Measurements from ENCODE around the gene SEPTIN2.

Gene SEPTIN2

DNA sequence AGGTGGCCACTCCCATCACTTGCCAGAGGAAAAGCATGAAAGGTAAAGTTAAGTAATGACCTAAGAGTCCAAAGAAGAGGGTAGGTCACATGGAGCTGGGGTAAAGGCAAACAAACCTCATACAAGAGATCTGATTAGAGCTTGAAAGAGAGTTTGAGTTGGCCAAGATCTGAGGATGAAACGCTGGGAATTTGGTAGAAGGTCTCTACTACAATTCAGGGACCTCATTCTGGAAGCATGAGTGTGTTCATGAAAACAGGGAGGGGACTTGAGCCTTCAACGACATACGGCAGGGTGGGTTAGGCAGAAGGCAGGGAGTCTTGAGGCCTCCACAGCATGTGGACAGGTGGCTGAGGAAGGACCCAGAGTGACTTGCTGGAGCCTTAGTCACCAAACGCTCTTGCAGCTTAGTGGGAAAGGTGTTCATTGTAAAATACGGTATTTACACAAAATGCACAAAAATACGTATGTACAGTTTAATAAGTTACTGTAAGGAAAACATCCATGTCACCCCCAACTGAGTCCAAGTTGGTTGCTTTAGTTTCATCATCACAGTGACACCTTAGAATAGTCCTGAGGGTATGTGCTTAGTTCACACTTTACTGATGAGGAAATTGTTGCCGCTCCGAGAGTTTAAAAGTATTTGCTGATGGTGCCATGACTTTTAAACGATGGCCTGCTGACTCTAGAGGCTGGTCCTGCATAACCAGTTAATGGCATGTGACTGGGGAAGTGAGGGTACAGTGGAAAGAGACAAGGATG lies 35.3 kb downstream of the SEPTIN2 start:
- H3K4me3 ChIP-seq (replicated peaks; ENCODE audit: low read depth, low read length) = no peak overlapping the region
- no peak for DNase-seq (ENCODE audit: low read depth)
- TF ChIP-seq, protein P1, sequence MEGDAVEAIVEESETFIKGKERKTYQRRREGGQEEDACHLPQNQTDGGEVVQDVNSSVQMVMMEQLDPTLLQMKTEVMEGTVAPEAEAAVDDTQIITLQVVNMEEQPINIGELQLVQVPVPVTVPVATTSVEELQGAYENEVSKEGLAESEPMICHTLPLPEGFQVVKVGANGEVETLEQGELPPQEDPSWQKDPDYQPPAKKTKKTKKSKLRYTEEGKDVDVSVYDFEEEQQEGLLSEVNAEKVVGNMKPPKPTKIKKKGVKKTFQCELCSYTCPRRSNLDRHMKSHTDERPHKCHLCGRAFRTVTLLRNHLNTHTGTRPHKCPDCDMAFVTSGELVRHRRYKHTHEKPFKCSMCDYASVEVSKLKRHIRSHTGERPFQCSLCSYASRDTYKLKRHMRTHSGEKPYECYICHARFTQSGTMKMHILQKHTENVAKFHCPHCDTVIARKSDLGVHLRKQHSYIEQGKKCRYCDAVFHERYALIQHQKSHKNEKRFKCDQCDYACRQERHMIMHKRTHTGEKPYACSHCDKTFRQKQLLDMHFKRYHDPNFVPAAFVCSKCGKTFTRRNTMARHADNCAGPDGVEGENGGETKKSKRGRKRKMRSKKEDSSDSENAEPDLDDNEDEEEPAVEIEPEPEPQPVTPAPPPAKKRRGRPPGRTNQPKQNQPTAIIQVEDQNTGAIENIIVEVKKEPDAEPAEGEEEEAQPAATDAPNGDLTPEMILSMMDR (IDR thresholded peaks at IDR 0.05; ENCODE audit: low read length, missing control alignments) = no peak

DNA sequence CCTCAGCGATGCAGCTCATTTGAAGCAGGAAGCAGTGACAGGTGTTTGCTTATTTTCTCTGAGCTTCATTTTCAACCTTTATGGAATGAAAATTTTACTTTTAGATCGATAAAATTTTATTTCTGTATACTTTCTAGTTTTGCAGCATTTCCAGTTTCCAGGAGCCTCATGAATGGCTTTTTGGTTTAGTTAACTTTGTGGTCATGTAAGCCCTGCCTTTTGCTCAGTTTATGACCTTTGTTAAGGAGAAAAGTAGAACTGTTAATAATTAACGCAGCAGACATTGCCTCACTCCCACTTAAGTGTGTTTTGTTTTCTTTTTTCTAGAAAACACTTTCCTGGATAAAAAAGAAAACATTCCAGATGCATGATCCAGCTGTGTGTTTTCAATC lies 35.9 kb downstream of the SEPTIN2 start:
- H3K4me3 ChIP-seq (replicated peaks; ENCODE audit: low read depth, low read length) = no peak overlapping the region
- no peak for DNase-seq (ENCODE audit: low read depth)
- TF ChIP-seq, protein P1 (IDR thresholded peaks at IDR 0.05; ENCODE audit: low read length, missing control alignments) = no peak

DNA sequence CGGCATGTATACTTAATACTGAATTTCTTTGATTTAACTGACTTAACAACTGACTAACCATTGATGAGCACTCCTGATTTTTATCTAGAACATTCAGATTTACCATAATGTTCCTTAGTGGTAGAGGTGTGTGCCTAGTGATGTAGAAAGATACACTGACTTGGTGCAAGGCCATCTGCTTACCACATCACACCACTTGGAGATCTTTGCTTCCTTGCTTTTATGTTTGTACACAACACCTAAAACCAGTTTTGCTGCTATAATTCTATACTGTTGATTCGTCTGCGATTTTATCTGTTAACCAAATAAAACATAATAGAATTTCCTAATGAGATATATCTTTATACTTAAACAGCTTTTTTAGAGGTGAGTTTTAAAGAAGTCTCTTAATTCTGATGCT lies 36.5 kb downstream of the SEPTIN2 start:
- no peak overlapping the region for H3K4me3 ChIP-seq (replicated peaks; ENCODE audit: low read depth, low read length)
- no peak for DNase-seq (ENCODE audit: low read depth)
- TF ChIP-seq, protein P1 (IDR thresholded peaks at IDR 0.05; ENCODE audit: low read length, missing control alignments) = no peak

DNA sequence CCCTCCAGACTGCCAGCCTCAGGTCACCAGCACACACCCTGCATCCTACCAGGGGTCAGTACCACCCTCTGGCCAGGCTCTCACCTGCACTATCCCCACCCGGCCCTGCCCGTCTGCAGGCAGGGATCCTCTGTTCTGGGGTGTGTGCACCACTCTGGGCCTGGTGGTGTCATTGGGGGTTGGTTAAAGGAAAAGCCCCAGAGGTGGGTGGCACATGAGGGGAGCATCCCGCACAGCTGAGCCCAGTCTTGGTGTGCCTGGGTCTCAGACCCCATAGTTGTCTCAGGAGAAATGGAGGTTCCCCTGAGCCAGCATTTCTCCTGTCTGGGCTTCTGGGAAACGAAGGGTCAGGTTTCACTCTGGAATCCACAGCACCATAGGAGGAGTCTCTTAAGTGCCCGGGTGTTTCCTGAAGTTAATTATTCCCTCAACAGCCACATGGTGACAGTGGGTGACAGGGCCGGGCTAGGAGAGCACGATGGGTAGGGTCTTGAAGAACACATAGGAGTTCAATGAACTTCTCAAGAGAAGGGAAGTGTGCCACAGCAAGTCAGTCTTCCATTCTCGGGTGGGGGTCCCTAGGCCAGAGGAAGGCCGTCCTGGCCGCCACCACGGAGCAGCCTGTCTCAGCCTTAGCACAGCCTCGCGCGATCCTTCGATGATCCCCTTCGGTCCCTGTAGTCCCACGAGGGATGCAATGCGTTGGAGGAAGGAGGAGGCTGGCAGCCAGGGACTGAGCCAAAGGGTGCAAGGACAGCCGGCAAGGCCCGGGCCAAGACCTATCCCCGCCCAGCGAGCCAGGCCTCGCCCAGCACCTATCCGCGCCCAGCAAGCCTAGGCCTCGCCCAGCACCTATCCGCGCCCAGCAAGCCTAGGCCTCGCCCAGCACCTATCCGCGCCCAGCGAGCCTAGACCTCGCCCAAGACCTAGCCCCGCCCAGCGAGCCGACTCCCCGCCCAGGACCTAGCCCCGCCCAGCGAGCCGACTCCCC lies 39.2 kb downstream of the SEPTIN2 start:
- peak overlapping the region; percentile 20 for H3K4me3 ChIP-seq (replicated peaks; ENCODE audit: low read depth, low read length)
- peak; percentile 79 for DNase-seq (ENCODE audit: low read depth)
- TF ChIP-seq, protein P1 (IDR thresholded peaks at IDR 0.05; ENCODE audit: low read length, missing control alignments) = no peak

DNA sequence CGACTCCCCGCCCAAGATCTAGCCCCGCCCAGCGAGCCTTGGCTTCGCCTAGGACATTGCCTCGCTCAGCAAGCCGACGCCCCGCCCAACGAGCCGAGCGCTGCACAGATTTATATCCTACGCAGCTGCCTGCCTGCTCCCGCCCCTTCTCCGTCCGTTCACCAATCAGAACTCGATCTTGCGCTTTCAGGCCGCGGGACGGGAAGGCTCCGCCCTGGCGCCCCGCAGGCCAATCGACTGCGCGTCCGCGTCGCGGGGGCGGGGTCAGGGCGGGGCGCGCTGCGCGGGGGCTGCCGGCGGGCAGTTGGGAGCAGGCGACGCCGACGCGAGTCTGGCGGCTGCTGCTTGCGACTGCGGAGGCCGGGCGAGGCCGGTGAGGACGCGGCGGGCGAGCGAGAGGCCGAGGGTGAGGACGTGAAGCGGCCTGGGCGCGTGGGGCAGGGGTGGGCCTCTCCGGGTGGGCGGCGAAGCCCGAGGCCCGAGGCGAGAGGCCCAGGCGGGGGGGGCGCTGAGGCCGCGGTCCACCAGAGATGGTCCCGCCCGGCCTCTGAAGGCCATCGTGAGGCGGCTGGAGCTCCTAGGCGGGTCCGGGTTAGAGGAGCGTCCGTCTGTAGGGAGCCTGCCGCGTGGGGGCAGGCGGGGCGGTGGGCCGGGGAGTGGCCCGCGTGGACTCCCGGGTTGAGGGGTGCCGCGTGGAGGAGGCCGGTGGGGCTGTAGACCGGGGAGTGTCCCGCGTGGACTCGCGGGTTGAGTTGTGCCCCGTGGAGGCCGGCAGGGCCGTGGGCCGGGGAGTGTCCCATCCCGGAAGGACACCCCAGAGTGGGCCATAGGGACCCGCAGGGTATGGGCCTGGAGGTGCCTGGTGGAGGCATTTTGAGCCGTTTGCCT lies 40.5 kb downstream of the SEPTIN2 start, which contains the start of gene FARP2:
FARP2 (plus strand) TSS at position 303 of the 888 bp plus-strand sequence. CDS start 16,823 bp downstream, outside the sequence.
- peak; percentile 99 for DNase-seq (ENCODE audit: low read depth)
- TF ChIP-seq, protein P1 (IDR thresholded peaks at IDR 0.05; ENCODE audit: low read length, missing control alignments) = no peak
- H3K4me3 ChIP-seq (replicated peaks; ENCODE audit: low read depth, low read length) = peak within 1 kb of the TSS; percentile 87

DNA sequence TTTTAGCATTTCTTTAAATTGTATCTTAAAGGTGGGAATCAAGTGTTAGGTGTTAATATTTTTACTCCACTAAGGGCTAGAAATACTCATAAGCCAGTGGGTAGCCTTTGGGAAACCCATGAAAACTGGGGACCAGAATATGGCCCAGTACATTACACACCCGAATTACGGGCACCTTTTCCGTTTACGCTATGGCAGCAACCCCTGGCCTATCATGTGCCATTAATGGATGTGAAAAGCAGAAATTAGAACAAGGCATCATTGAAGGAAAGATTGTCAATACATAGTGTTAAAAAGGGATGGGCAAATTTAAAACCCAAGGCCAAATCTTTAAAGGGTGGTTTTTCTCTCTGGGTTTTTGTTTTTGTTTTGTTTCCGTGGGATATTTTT lies 41.1 kb downstream of the SEPTIN2 start:
- H3K4me3 ChIP-seq (replicated peaks; ENCODE audit: low read depth, low read length) = peak overlapping the region; percentile 87
- TF ChIP-seq, protein P1 (IDR thresholded peaks at IDR 0.05; ENCODE audit: low read length, missing control alignments) = no peak
- DNase-seq (ENCODE audit: low read depth) = no peak
